ENCODE results near the gene RRAS.

DNA sequence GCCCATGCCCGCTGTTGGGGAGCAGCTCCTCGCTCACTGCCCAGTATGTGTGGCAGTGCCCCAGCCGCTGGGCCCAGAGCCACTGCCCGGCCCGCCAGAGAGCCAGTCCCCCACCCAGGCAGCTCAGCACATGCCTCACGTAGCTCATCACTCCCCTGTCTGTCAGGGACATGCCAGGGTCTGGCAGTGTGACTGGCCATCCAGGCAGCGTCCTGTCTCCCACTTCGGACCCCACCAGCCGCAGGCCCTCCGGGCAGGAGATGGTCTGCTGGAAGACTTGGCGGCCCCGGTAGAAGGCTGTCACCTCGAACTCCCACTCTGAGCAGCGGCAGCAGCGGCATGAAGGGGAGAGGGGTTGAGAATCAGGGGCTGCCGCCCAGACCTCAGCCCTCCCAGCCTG lies 22.1 kb upstream of the RRAS start:
- TF ChIP-seq, protein P1, sequence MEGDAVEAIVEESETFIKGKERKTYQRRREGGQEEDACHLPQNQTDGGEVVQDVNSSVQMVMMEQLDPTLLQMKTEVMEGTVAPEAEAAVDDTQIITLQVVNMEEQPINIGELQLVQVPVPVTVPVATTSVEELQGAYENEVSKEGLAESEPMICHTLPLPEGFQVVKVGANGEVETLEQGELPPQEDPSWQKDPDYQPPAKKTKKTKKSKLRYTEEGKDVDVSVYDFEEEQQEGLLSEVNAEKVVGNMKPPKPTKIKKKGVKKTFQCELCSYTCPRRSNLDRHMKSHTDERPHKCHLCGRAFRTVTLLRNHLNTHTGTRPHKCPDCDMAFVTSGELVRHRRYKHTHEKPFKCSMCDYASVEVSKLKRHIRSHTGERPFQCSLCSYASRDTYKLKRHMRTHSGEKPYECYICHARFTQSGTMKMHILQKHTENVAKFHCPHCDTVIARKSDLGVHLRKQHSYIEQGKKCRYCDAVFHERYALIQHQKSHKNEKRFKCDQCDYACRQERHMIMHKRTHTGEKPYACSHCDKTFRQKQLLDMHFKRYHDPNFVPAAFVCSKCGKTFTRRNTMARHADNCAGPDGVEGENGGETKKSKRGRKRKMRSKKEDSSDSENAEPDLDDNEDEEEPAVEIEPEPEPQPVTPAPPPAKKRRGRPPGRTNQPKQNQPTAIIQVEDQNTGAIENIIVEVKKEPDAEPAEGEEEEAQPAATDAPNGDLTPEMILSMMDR (IDR thresholded peaks at IDR 0.05): no peak
- no peak for TF ChIP-seq EP300 (IDR thresholded peaks at IDR 0.05; ENCODE audit: low read depth)
